Neutrophil (primary cell): ENCODE data around the gene SLC25A22.

ENCODE experiments used
- H3K27ac ChIP-seq: fragments of 200-600 bp; sonication (generic); 2 replicates; pipeline ENCODE4 v1.5.1; 2016; ENCODE audit warnings: mild to moderate bottlenecking, moderate library complexity
- H3K27me3 ChIP-seq: fragments of 200-600 bp; sonication (generic); 2 replicates; pipeline ENCODE4 v1.6.0; 2016; ENCODE audit warnings: mild to moderate bottlenecking
- H3K36me3 ChIP-seq: fragments of 200-600 bp; sonication (generic); 2 replicates; pipeline ENCODE4 v1.5.1; 2017
- H3K4me1 ChIP-seq, 2 experiments: fragments of 200-600 bp in 1 of 2; sonication (generic) in 1 of 2; 1 replicate in 1 of 2; 2 replicates in 1 of 2; pipeline versions ENCODE4 v1.5.1 to v1.6.1; 2013 to 2016; ENCODE audit warnings: low read depth in 1 of 2, low read length in 1 of 2, mild to moderate bottlenecking in 1 of 2, moderate library complexity in 1 of 2; ENCODE audit not compliant: control insufficient read depth in 1 of 2, insufficient read depth in 1 of 2
- H3K4me3 ChIP-seq, 2 experiments: fragments of 200-600 bp in 1 of 2; sonication (generic) in 1 of 2; 1 replicate in 1 of 2; 2 replicates in 1 of 2; pipeline ENCODE4 v1.5.1; 2013 to 2016; ENCODE audit warnings: low read depth in 1 of 2, low read length in 1 of 2, mild to moderate bottlenecking in 1 of 2, moderate library complexity in 1 of 2
- H3K9me3 ChIP-seq: fragments of 200-600 bp; sonication (generic); 2 replicates; pipeline ENCODE4 v1.5.1; 2016
- TF ChIP-seq, protein P1 (sequence below): fragments of 200-600 bp; sonication (generic); IDR thresholded peaks from 2 replicates; pipeline ENCODE4 v1.5.1; 2016; ENCODE audit warnings: antibody characterized with exemption

The SLC25A22 gene

DNA sequence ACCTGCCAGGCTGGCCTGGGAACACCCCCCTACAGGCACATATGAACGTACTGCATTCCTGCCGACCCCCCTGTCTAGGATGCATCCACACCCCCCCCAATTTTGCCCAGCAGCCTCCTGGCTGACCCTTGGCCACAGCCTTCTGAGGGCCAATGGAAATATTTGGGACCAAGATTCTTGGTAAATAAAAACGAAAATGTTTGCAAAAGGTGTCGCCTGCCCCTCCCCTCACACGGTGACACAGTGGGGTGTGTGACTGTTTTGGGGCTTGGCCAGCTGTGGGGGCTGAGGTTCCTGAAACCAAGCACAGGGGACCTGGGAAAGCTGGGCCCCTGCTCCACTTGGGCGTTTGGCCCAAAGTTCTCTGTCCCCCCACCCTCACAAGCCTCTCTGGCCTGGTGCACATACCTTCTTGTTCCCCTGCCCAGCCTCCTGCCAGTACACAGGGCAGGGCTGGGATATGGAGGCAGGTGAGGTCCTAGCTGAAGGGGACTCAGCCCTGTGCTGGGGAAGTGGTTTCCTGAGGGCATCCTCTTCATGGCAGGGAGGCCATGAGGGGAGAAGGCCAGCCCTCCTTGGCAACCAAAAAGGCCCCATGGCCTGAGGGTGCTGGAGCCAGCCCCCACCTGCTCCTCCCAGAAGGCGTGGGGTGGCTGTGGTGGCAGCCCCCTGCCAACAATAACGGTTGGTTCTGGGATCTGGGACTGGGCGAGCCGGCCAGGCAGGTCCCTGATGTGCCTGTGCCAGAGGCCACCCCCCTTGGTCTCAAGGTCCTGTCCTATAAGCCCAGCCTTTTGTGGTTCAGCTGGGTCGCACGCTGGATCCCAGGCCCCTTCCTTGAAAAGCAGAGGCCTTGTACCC lies 27.5 kb upstream of the SLC25A22 start:
- H3K9me3 ChIP-seq = no peaks in the 10 kb centered on the region
- peak overlapping the region; percentile 80 for H3K27ac ChIP-seq
- H3K36me3 ChIP-seq = peaks cover 39% of the 10 kb centered on the region
- peaks cover 88 to 97% of the 10 kb centered on the region in 2 experiments for H3K4me1 ChIP-seq
- peaks cover 17% of the 10 kb centered on the region for H3K27me3 ChIP-seq
- TF ChIP-seq, protein P1, sequence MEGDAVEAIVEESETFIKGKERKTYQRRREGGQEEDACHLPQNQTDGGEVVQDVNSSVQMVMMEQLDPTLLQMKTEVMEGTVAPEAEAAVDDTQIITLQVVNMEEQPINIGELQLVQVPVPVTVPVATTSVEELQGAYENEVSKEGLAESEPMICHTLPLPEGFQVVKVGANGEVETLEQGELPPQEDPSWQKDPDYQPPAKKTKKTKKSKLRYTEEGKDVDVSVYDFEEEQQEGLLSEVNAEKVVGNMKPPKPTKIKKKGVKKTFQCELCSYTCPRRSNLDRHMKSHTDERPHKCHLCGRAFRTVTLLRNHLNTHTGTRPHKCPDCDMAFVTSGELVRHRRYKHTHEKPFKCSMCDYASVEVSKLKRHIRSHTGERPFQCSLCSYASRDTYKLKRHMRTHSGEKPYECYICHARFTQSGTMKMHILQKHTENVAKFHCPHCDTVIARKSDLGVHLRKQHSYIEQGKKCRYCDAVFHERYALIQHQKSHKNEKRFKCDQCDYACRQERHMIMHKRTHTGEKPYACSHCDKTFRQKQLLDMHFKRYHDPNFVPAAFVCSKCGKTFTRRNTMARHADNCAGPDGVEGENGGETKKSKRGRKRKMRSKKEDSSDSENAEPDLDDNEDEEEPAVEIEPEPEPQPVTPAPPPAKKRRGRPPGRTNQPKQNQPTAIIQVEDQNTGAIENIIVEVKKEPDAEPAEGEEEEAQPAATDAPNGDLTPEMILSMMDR = no peak
- no peak overlapping the region for H3K4me3 ChIP-seq

GRCh38 chr11:824942-825341 lies 26.9 kb upstream of the SLC25A22 start:
- H3K27ac ChIP-seq = peak overlapping the region; percentile 100
- H3K36me3 ChIP-seq = peaks cover 39% of the 10 kb centered on the region
- H3K27me3 ChIP-seq = peaks cover 11% of the 10 kb centered on the region
- H3K4me1 ChIP-seq = peaks cover 87 to 96% of the 10 kb centered on the region in 2 experiments
- no peaks in the 10 kb centered on the region for H3K9me3 ChIP-seq
- TF ChIP-seq, protein P1 = no peak
- H3K4me3 ChIP-seq = no peak overlapping the region

DNA sequence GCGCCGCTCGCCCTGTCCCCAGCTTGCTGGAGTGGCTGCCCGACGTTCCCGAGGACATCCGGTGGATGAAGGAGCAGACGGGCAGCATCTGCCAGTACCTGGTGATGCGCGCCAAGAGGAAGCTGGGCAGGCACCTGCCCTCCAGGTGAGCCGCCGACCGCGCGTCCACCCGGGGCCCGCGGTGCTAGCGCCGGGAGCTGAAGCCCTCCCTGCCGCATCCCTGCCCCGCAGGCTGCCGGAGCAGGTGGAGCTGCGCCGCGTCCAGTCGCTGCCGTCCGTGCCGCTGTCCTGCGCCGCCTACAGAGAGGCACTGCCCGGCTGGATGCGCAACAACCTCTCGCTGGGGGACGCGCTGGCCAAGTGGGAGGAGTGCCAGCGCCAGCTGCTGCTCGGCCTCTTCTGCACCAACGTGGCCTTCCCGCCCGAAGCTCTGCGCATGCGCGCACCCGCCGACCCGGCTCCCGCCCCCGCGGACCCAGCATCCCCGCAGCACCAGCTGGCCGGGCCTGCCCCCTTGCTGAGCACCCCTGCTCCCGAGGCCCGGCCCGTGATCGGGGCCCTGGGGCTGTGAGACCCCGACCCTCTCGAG lies 26.3 kb upstream of the SLC25A22 start:
- Histone ChIP-seq H3K27me3 (peaks cover 5% of the 10 kb centered on the region), H3K36me3 (peaks cover 39% of the 10 kb centered on the region), H3K4me1 (peaks cover 81 to 91% of the 10 kb centered on the region in 2 experiments), H3K4me3 (no peak overlapping the region), H3K27ac (peak overlapping the region; percentile 100), H3K9me3 (no peaks in the 10 kb centered on the region)
- TF ChIP-seq, protein P1 = no peak

- peaks cover 78 to 89% of the 10 kb centered on the region in 2 experiments for H3K4me1 ChIP-seq
- TF ChIP-seq, protein P1 = no peak
- peak overlapping the region; percentile 100 for H3K27ac ChIP-seq
These were observed 25.6 kb upstream of the SLC25A22 start for GRCh38 chr11:823441-824291.

More at GRCh38 chr11:823441-824291, 25.6 kb upstream of the SLC25A22 start:
- Histone ChIP-seq H3K36me3 (peaks cover 39% of the 10 kb centered on the region), H3K4me3 (peak overlapping the region in 1 of 2 experiments; percentile 91), H3K9me3 (no peaks in the 10 kb centered on the region), H3K27me3 (no peaks in the 10 kb centered on the region)
